KMS-11 (cell line): ENCODE results near the gene RAD51D.

Experiments
- H2AFZ ChIP-seq: fragments of 200-600 bp; sonication (generic); 2 replicates; pipeline ENCODE4 v1.6.1; 2016; ENCODE audit warnings: antibody characterized with exemption, mixed run types, low read depth
- H3K27ac ChIP-seq: fragments of 200-600 bp; sonication (generic); 2 replicates; pipeline ENCODE4 v1.6.1; 2016; ENCODE audit warnings: mild to moderate bottlenecking, mixed run types
- H3K27me3 ChIP-seq: fragments of 200-600 bp; sonication (generic); 2 replicates; pipeline ENCODE4 v1.6.1; 2017; ENCODE audit warnings: mild to moderate bottlenecking, low read depth, mixed run types, moderate library complexity; ENCODE audit not compliant: insufficient read depth
- H3K36me3 ChIP-seq: fragments of 200-600 bp; sonication (generic); 2 replicates; pipeline ENCODE4 v1.6.1; 2017; ENCODE audit warnings: mild to moderate bottlenecking, mixed run types; ENCODE audit not compliant: insufficient read depth
- H3K4me1 ChIP-seq: fragments of 200-600 bp; sonication (generic); 2 replicates; pipeline ENCODE4 v1.6.1; 2016; ENCODE audit warnings: mild to moderate bottlenecking, low read depth, mixed run types; ENCODE audit not compliant: poor library complexity, severe bottlenecking
- H3K4me2 ChIP-seq: fragments of 200-600 bp; sonication (generic); 2 replicates; pipeline ENCODE4 v1.7.0; 2016; ENCODE audit warnings: mild to moderate bottlenecking, mixed run types
- H3K4me3 ChIP-seq: fragments of 200-600 bp; sonication (generic); IDR thresholded peaks from 2 replicates; pipeline ENCODE4 v1.6.1; 2017; ENCODE audit warnings: low read depth, low read length, mixed read lengths; ENCODE audit not compliant: insufficient read depth
- H3K79me2 ChIP-seq: fragments of 200-600 bp; sonication (generic); 2 replicates; pipeline ENCODE4 v1.6.1; 2016; ENCODE audit warnings: low read depth, mixed run types; ENCODE audit not compliant: insufficient read depth
- H3K9ac ChIP-seq: fragments of 200-600 bp; sonication (generic); 2 replicates; pipeline ENCODE4 v1.6.1; 2016; ENCODE audit warnings: mild to moderate bottlenecking, mixed run types
- H4K20me1 ChIP-seq: fragments of 200-600 bp; sonication (generic); 2 replicates; pipeline ENCODE4 v1.6.1; 2016; ENCODE audit warnings: mild to moderate bottlenecking, mixed run types; ENCODE audit not compliant: insufficient read depth
- TF ChIP-seq, protein P1 (sequence below): fragments of 200-600 bp; sonication (generic); conservative IDR thresholded peaks from 2 replicates; pipeline ENCODE4 v1.6.1; 2017; ENCODE audit warnings: low read depth, mild to moderate bottlenecking, antibody characterized with exemption, low read length, moderate library complexity, mixed read lengths

RAD51D gene

GRCh38 chr17:35164716-35165115, 45.1 kb upstream of the RAD51D start:
- Histone ChIP-seq H4K20me1 (no peaks in the 10 kb centered on the region), H3K4me3 (no peak overlapping the region), H3K4me2 (no peak overlapping the region), H2AFZ (no peak overlapping the region), H3K4me1 (no peaks in the 10 kb centered on the region), H3K79me2 (no peaks in the 10 kb centered on the region), H3K27me3 (no peaks in the 10 kb centered on the region), H3K27ac (no peak overlapping the region), H3K36me3 (no peaks in the 10 kb centered on the region), H3K9ac (no peak overlapping the region)
- TF ChIP-seq, protein P1, sequence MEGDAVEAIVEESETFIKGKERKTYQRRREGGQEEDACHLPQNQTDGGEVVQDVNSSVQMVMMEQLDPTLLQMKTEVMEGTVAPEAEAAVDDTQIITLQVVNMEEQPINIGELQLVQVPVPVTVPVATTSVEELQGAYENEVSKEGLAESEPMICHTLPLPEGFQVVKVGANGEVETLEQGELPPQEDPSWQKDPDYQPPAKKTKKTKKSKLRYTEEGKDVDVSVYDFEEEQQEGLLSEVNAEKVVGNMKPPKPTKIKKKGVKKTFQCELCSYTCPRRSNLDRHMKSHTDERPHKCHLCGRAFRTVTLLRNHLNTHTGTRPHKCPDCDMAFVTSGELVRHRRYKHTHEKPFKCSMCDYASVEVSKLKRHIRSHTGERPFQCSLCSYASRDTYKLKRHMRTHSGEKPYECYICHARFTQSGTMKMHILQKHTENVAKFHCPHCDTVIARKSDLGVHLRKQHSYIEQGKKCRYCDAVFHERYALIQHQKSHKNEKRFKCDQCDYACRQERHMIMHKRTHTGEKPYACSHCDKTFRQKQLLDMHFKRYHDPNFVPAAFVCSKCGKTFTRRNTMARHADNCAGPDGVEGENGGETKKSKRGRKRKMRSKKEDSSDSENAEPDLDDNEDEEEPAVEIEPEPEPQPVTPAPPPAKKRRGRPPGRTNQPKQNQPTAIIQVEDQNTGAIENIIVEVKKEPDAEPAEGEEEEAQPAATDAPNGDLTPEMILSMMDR, result no peak

GRCh38 chr17:35163886-35164285, 44.2 kb upstream of the RAD51D start:
- Histone ChIP-seq H3K4me2 (no peak overlapping the region), H3K27me3 (no peaks in the 10 kb centered on the region)

DNA sequence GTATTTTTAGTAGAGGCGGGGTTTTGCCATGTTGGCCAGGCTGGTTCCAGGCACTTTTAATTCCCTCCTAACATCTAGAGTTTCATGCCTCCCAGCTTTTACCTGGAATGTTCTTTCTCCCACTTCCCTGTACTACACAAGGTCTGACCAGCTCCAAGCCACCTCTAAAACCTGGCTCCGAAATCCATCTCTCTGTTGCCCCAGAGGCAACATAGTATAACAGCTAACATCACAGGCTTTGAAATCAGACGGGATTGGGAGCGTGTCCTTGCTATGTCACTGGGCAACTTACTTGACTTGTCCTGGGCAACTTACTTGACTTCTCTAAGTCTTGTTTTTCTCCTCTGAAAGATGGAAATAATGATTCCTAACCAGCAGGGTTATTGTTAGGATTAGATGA, 43.1 kb upstream of the RAD51D start:
- TF ChIP-seq, protein P1, result no peak
- no peak overlapping the region for H3K4me2 ChIP-seq
- no peak overlapping the region for H3K4me3 ChIP-seq

More at GRCh38 chr17:35163886-35164285, 44.2 kb upstream of the RAD51D start:
- no peaks in the 10 kb centered on the region for H3K36me3 ChIP-seq
- no peak overlapping the region for H3K9ac ChIP-seq
- TF ChIP-seq, protein P1, result no peak
- H3K27ac ChIP-seq, result no peak overlapping the region
- H2AFZ ChIP-seq, result no peak overlapping the region
- no peaks in the 10 kb centered on the region for H3K79me2 ChIP-seq
- H3K4me3 ChIP-seq, result no peak overlapping the region
- no peaks in the 10 kb centered on the region for H4K20me1 ChIP-seq
- H3K4me1 ChIP-seq, result no peaks in the 10 kb centered on the region

GRCh38 chr17:35161281-35161761, 41.7 kb upstream of the RAD51D start:
- H3K27me3 ChIP-seq, result no peaks in the 10 kb centered on the region
- TF ChIP-seq, protein P1, result no peak
- no peak overlapping the region for H3K4me3 ChIP-seq
- H4K20me1 ChIP-seq, result no peaks in the 10 kb centered on the region
- H3K27ac ChIP-seq, result no peak overlapping the region
- no peak overlapping the region for H3K4me2 ChIP-seq
- H3K79me2 ChIP-seq, result no peaks in the 10 kb centered on the region
- no peaks in the 10 kb centered on the region for H3K4me1 ChIP-seq
- H2AFZ ChIP-seq, result no peak overlapping the region
- H3K36me3 ChIP-seq, result no peaks in the 10 kb centered on the region
- no peak overlapping the region for H3K9ac ChIP-seq

More for the DNA sequence above, 43.1 kb upstream of the RAD51D start:
- H3K27me3 ChIP-seq, result no peaks in the 10 kb centered on the region
- no peaks in the 10 kb centered on the region for H3K79me2 ChIP-seq
- no peak overlapping the region for H3K27ac ChIP-seq
- no peaks in the 10 kb centered on the region for H3K4me1 ChIP-seq
- no peak overlapping the region for H2AFZ ChIP-seq
- no peaks in the 10 kb centered on the region for H3K36me3 ChIP-seq
- H4K20me1 ChIP-seq, result no peaks in the 10 kb centered on the region
- H3K9ac ChIP-seq, result no peak overlapping the region
